ENCODE results near the gene CYFIP1. TPM values are rescaled to one million over a fixed set of nuclear protein-coding genes. Genes with fewer than 3 reads are reported as not detected.

CYFIP1 gene
- total RNA-seq, 1 donor from 2014 or later = 32.4 TPM

DNA sequence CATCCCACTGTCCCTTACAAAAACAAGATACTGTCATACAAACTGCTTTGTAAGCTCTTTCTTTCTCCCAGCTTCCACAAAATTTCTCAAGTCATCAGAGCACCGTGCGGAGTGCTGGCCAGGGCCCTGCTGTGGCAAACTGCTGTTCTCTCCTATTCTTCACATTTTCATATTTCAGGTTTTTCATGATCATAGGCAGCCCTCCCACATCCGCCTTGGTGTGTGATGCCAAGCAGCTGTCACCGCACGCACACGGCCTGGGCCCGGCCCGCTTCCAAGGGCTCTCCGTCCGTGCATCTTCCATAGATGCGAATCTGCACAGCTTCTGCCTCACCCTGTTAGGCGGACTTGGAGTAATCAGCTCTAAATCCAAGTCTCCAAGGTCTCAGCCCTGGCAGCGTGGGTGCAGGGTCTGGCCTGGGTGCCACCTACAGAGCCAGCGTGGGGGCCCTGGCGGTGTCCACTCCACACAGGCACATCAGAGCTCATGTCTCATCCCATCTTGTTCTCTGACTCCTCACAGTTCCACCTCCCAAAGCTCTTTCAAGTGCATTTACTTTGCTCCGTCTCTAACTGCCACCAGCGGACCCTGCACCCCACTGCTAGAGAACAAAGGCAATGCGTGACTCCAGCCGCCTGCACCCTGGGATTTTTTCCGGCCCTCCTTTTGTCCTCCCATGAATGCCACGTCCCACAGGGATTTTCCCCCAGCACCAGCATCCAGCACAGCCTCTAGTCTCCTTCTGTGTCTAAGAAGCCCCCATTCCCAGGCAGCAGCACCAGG, 27.2 kb downstream of the CYFIP1 start:
- intact Hi-C loops (cut with micrococcal nuclease) = no loop called here
- peak; percentile 46 for DNase-seq
- ATAC-seq = no peak

- ATAC-seq (no peak), DNase-seq (no peak)
- intact Hi-C loops (cut with micrococcal nuclease) = no loop called here
These were observed 28.5 kb downstream of the CYFIP1 start for GRCh38 chr15:22951381-22952280.

DNA sequence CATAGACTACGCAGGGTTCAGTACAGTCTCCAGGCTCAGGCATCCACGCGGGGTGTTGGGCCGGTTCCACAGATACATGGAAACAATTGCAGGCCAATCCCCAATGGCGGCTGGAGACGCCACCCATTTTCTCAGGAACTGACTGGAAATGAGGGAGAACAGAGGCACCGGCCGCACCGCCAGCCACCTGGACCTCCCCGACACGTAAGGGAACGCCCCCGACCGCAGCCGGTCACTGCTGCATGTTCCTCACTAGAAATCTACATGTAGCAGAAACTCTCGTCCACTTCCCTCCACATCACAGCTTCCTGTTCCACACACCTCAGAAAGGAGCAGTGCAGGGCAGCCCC, 29.2 kb downstream of the CYFIP1 start:
- intact Hi-C loops (cut with micrococcal nuclease) = no loop called here
- ATAC-seq (no peak), DNase-seq (no peak)

DNA sequence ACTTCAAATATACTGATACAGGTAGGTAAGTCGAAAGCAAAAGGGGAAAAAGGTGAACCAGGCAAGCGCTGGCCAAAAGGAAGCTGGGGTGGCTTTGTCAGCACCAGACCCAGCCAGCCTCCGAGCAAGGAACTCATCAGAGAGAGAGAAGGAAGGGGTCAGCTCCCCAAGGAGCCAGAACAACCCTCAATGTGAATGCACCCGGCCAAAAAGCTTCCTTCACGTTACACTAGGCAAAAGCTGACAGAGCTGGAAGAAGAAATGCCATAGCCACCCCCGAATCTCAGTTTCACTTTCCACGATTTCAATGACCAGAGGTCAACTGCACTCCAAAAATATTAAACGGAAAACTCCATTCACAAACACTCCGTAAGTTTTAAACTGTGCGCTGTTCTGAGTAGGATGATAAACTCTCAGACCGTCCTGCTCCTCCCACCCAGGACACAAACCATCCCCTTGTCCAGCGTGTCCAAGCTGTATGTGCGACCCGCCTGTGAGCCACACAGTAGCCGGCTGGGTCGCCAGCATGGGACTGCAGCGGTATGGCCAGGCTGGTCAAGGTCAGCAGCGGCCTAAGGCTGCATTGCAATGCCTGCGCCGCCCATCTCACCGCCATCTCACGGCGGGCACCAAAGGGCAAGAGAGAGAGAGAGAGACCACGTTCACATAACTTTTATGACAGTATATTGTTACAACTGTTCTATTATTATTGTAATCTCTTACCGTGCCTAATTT, 29.7 kb downstream of the CYFIP1 start:
- no peak for DNase-seq
- ATAC-seq = no peak
- intact Hi-C loops (cut with micrococcal nuclease) = no loop called here

DNA sequence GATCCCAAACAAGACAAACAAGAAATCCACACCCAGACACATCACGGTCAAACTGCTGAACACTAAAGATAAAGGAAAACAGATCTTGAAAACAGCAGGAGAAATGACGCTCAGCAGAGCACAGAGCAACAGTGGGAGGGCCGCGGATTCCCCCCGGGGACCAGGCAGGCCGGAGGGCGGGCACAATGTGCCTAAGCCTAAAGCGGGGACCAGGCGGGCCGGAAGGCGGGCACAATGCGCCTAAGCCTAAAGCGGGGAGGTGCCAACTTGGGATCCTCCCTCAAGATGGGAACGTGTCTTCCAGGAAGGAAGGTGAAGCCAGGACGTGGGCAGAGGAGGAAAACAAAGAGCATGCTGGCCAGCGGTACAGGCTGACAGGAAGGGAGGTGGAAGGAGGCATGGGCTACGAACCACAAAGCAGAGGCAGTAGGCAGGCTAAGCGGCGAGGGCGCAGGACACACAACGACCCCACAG, 31.1 kb downstream of the CYFIP1 start:
- peak; percentile 87 for DNase-seq
- ATAC-seq = peak; percentile 93
- intact Hi-C loops (cut with micrococcal nuclease) = no loop called here

DNA sequence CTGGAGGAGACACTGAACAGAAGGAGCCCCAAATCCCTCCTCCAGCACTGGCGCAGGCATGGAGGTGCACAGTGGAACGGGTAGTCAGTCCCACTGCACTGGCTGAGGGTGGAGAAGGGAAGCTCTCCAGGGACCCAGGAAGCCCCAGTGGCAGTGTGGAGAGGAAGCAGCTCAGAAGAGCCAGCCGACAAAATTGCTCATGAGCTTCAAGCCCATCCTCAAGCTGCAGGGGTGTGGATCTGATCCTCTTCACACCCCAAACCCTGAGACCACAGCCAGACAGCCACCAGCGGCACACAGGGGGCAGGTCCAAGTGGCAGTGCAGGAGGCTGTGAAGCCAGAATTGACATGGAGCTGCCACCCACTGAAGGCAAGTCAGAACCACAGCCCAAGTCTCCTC, 32.1 kb downstream of the CYFIP1 start:
- DNase-seq (no peak), ATAC-seq (peak; percentile 9)
- intact Hi-C loops (cut with micrococcal nuclease) = no loop called here

- intact Hi-C loops (cut with micrococcal nuclease) = no loop called here
- DNase-seq (no peak), ATAC-seq (no peak)
These were observed 32.8 kb downstream of the CYFIP1 start for GRCh38 chr15:22947101-22948000.

GRCh38 chr15:22945071-22945470, 35.1 kb downstream of the CYFIP1 start:
- intact Hi-C loops (cut with micrococcal nuclease) = no loop called here
- DNase-seq (no peak), ATAC-seq (no peak)

- DNase-seq = no peak
- no peak for ATAC-seq
- intact Hi-C loops (cut with micrococcal nuclease) = no loop called here
These were observed 35.5 kb downstream of the CYFIP1 start for GRCh38 chr15:22944651-22945050.

GRCh38 chr15:22942877-22943276, 37.3 kb downstream of the CYFIP1 start:
- ATAC-seq = no peak
- no peak for DNase-seq
- intact Hi-C loops (cut with micrococcal nuclease) = no loop called here

GRCh38 chr15:22942306-22942855, 37.8 kb downstream of the CYFIP1 start:
- intact Hi-C loops (cut with micrococcal nuclease) = no loop called here
- ATAC-seq = no peak

GRCh38 chr15:22941179-22941578, 39.0 kb downstream of the CYFIP1 start:
- intact Hi-C loops (cut with micrococcal nuclease) = no loop called here
- DNase-seq (no peak), ATAC-seq (no peak)

More at GRCh38 chr15:22942306-22942855, 37.8 kb downstream of the CYFIP1 start:
- DNase-seq = no peak

- DNase-seq (no peak), ATAC-seq (peak; percentile 76)
- intact Hi-C loops (cut with micrococcal nuclease) = no loop called here
These were observed 40.5 kb downstream of the CYFIP1 start for GRCh38 chr15:22939652-22940061.

- intact Hi-C loops (cut with micrococcal nuclease) = no loop called here
- no peak for DNase-seq
- peak; percentile 78 for ATAC-seq
These were observed 41.1 kb downstream of the CYFIP1 start for GRCh38 chr15:22939051-22939450.

- intact Hi-C loops (cut with micrococcal nuclease) = no loop called here
- no peak for DNase-seq
- no peak for ATAC-seq
These were observed 43.3 kb downstream of the CYFIP1 start for GRCh38 chr15:22936577-22937472.

- no peak for ATAC-seq
- intact Hi-C loops (cut with micrococcal nuclease) = no loop called here
These were observed 46.5 kb downstream of the CYFIP1 start for GRCh38 chr15:22933641-22934061.

GRCh38 chr15:22931784-22932536, 48.2 kb downstream of the CYFIP1 start:
- ATAC-seq = no peak
- intact Hi-C loops (cut with micrococcal nuclease) = no loop called here

More at GRCh38 chr15:22933641-22934061, 46.5 kb downstream of the CYFIP1 start:
- no peak for DNase-seq

More at GRCh38 chr15:22931784-22932536, 48.2 kb downstream of the CYFIP1 start:
- no peak for DNase-seq

Measured in left ventricle myocardium superior (tissue), 1 donor.